Activated T-cell treated with anti-CD3 and anti-CD28 coated beads for 1 hour (primary cell): ENCODE data around the gene BTD.

ENCODE experiments used
- DNase-seq: peaks from one replicate; pipeline ENCODE4 v3.0.0-alpha.2; 2020; ENCODE audit warnings: low read depth

BTD gene

DNA sequence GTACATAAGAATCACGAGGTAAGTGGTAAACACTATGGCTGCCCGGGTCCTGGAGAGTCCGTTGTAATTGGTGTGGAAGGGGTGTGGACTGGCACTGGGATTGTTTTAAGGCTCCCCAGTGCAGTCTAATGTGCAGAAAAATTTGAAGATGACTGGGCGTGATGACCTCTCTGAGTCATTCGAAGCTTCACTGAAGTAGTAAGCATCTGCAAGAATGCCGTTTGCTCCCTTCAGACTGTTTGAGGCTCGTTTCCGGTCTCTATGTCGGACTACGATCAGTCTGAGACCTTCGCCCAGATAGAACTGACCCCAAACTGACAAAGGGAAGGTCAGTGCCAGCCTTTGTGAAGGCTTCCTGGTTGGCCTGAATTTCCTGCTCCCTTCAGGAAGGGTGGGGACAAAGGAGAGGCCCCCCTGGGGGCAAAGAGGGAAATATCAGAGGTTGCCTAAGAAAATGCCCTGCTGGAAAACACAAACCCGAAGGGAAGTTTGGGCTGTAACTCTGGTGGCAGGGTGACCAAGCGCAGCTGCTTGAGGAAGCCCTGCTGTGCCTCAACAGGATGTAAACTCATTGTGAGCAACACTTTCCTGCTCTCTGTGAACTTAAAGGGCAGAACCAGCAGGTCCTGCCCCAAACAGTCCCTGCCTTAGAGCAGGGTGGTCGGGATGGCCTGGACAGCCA is 34.6 kb downstream of the BTD start:
- DNase-seq, result no peak

DNA sequence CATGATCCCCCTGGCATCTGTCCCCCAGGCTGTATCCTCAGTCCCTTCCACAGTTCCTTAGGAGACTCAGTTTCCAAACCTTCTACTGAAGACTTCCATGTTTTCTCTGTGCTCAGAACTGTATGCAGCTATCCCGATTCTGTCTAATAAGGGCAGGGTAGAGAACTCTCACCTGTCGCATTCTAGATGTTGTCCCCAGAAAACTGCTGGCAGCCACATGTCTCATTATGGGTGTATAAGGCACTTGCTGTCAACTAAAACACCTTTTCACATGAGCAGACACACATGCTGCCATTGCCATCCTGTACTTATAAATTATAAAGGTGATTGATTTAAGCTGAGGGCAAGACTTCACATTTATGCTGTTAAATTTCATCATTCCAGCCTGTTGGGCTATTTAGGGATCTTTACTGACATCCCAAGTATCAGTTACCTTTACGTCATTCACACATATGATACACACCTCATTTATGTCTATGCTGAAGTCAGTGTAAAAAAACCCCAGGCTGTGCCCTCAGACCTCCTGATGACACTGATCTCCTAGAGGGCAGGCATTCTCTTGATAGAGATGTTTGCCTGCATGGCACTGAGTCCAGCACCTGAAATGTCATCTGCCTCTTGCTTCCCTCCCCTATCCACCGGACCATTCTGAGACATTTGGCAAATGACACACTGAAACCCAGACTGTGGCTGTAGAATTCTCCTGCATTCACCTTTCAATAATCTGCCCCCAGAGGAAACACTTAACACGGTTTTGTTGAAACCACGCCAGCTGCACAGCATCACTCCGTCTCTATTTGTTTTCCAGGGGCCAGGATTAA is 35.8 kb downstream of the BTD start:
- no peak for DNase-seq

DNA sequence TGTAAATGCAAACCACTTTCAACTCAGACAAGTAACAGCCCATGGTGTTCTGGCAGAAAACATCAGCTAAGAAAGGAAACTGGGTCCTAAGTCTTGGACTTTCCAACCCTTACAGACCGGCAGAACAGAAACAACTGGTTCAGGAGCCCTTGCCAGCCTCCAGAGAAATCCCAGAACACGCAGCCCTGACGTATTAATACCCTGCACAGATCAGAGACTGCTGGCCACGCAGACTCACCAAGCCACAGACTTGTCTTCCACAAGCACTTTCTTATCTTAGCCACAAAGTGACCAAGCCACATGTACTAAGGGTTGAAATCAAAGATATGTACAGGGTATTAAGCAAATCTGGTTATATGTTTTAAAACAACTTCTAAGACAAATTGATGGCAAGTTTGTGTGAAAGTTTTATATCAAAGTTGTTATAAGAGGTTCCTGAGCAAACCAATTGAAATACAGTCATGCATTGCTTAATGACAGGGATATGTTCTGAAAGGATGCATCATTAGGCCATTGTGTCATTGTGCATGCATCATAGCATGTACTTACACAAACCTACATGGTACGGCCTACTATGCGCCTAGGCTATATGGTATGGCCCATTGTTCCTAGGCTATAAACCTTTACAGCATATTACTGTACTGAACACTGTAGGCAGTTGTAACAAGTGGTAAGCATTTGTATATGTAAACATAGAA is 36.8 kb downstream of the BTD start:
- DNase-seq, result no peak

DNA sequence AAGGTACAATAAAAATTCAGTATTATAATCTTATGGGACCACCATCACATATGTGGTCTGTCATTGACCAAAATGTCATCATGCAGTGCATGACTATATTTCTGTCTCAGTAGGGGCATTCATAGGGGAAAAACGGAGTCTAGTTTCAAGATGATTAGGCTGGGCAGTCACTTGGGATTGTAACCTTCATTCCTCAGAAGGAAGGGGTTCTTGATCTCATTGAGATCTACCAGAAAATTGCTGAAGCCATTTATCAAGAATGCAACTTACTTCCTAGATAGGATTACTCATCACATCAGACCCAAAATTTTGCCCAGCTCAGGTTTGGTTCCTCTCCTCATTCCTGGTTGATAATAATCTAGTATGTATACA is 37.3 kb downstream of the BTD start:
- DNase-seq, result no peak

DNA sequence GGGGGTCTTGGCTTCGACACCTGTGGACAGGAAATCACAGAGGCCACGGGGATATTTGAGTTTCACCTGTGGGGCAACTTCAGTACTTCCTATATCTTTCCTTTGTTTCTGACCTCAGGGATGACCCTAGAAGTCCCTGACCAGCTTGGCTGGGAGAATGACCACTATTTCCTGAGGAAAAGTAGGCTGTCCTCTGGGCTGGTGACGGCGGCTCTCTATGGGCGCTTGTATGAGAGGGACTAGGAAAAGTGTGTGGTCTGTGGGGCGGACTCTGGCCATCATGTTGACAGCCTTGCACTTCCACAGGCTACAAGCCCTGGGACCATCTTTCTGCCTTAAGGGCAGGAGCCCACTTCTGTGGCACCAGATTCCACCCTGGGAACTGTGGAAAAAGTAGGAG is 43.7 kb downstream of the BTD start:
- DNase-seq, result no peak

DNA sequence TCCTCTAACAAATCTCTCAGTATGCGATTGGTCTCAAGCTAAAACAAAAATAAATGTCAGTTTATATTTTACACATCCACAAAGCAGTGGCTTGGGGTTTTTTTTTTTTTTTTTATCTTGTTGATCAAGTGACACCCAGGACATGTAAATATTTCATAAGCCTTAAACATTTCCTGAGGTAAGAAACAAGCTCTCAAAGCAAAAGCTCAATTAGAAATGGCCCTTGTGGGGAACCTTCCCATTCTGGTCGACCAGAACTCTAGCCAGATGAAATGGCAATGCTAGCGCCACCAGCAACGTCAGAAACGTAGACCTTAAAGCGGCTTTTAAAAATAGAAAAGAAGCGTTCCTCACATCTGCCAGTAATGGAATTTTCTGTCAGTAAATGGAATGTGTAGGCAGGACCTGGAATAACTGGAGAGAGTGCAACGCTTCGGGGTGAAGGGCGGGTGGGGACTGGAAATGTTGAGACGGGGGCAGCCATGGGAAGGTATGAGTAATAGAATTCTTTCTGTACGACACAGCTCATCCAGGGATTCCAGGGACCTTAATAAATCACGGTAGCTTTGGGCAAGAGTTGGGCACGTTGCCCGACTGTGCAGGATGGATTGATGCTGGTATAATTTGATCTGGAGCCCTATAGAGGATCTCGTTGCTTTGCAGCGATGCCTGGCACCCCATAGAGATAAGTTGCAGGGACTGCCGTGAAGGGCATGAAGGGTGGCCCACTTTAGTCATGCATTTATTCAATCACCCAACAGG is 44.4 kb downstream of the BTD start:
- DNase-seq, result no peak

DNA sequence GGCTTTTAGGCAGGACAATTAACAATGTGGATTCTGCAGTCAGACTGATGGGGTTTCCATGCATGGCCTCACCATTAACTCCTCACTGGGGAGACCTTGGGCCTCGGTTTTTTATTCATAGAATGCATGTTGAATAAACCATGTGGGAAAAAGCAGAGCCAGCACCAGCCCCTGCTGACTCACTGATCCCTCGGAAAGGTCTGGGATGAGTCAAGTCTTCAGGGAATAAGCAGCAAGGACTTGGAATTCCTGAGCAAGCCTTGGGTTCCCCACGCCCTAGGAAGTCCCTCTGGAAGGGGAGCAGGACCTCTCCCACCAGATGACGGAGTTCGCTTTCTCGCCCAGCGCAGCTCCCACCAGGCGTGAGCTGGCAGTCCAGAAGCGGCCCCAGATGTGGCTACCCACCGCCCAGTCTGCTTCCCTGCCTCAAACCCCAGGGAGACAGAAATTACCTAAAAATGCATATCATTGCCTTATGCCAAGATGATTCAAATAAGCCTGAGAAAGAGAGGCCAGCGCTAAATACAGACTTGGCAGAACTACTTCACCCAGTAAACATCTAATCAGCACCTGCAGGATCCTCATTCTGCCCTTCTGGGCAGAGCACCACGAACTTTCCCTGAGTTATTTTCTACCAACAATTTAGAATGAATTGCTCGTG is 45.4 kb downstream of the BTD start:
- no peak for DNase-seq

DNA sequence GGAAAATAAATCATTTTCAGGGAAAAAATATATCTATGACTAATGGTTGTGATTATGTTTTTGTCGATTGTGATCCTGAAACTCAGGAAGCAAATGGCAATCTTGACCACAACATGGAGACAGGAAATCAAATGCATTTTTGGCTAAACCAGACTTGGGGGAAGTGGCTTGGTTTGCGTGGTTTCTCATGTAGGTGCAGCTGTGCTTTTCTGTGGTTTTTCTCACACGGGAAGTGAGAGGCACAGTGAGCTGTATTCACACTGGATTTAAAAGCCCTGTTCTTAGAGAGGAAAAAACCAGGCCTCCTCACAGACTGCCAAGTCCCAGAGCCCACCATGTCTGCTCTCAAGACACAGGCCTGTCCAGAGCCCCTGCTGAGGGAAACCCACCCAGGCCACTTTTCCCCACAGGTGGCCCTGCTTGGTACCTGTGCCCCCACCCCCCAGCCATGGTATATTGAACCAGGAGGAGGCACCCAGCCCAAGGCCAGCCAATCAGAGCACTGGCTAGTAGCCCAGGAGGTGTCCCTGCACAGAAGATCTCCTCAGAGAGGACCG is 46.1 kb downstream of the BTD start:
- peak; percentile 16 for DNase-seq

DNA sequence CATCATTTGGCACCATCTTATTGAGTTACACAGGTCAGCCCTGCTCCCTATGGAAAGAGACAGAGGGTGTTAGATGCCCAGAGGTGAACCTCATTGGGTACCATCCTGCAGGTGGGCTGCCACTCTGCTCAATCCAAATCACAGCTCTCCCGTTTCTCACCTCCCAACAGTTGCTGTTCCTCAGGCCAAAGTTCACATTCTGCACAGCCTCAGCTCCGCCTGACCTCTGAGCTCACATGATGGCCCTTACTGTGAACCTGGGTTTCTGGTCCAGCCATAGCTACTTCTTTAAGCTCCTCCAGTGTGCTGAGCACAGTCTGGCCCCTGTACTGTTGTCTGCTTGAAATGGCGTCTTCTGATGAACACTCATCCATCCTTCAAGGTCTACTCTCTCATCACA is 47.8 kb downstream of the BTD start:
- no peak for DNase-seq

DNA sequence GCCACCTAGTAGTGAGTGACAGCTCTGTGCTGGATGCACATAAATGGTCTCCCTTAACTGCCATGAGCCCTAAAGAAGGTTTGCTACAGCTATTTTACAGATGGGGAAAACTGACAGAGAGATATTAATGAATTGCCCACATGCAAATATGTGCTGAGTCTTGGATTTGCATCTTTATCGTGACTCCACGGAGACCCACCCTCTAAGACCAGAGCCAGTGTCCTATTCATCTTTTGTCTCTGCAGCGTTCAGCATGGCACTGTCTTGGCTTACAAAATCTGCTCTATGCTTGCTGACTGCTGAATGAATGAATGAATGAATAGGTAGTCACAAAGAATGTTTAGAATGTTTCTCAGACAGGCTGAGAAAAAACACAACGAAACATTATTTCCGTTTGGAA is 48.3 kb downstream of the BTD start:
- DNase-seq, result no peak

DNA sequence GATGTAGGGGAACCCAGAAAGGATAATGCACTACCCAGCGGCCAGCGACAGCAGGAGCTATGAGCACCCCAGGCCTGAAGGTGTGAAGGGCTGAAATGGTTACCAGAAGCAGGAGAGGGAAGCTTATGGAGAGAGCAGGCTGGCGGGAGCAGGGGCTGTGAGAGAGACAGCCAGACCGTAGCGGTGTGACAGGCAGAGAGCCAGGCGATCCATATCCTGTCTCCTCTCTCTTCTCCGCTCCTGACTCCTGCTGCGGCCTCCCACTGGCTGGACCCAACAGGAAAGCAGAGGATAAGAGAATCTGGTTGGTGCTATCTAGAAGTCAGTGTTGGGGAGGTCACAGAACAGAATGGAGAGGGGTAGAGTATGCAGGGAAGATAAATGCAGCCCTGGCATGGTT is 49.9 kb downstream of the BTD start:
- no peak for DNase-seq

DNA sequence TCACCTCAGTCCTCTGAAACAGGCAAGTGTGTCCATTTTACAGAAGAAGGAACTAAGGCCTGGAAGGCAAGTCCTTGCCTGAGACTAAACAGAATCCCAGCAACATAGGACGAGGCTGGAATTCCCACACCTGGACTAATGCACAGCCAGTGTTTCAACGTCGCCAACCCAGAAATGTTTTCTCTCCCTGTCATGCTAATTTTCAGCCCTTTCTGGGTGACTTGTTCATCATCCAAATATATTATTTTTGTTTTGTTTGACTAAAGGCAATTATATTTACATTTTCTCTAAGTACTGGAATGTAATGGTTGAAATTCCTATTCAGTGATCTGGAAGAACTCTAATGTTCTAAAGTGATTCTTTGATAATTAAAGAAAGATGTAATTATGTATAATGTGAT is 51.8 kb downstream of the BTD start:
- no peak for DNase-seq

DNA sequence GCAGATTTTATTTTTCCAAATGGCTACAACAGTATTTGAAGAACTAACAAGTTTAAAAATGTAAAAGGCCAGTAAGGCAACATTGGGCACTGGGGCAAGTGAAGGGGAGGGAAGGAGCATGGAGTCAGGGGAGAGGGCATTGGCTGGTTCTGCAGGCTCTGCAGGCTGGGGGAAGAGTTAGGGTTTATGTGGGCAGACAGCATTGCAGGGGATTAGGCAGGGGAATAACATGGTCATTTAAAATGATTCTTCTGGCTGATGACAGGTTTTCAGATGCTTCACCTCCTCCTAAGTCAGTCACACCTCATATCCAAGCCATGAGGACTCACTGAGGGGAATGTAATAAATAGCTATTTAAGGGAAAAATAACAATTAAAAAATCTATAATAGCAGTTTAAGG is 52.6 kb downstream of the BTD start:
- DNase-seq, result no peak

DNA sequence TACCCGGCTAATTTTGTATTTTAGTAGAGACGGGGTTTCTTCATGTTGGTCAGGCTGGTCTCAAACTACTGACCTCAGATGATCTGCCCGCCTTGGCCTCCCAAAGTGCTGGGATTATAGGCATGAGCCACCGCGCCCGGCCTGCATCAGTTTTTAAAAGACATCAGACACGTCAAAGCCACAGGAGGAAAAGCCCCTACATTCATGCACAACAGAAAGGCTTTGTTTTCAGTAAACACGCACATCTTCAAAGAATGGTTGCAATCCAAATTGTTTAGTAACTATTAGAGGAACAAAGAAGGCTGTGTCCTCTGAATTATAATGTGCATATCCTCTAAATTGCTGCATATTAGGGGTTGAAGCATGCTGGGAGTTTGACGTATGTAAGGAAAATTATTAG is 53.3 kb downstream of the BTD start:
- no peak for DNase-seq

DNA sequence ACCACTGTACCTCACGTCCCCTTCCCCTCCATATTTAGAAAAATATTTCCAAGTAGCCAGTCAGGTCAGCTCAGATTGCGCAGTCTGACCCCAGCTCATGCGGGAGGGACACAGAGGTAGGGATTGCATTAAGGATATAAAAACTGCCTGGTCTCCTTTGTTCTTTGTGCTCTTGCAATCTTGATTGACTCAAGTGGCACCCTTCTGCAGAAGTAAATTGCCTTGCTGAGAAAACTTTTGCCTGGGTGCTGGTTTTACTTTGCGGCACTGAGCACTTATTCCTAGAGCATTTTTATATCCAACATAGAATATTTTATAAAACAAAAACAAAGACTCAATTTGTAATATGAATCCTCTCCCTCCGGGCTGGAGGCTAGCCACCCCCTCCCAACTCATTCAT is 54.8 kb downstream of the BTD start:
- no peak for DNase-seq

DNA sequence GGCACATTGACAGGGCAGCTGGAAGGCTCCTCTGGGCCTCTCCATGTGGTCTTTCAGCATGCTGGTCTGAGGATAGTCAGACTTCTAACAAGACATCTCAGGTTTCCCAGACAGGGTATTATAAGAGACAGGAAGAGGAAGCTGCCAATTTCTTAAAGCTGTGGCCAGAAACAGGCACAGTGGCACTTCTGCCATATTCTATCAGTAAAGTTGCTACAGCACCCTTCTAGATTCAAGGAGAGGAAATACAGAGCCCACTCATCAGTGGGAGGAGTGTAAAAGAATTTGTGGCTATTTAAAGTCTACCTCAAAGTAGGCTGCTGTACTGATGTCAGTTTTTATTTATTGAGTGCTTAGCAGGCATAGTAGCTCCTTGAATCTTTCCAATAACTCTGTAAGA is 55.5 kb downstream of the BTD start:
- DNase-seq, result no peak

DNA sequence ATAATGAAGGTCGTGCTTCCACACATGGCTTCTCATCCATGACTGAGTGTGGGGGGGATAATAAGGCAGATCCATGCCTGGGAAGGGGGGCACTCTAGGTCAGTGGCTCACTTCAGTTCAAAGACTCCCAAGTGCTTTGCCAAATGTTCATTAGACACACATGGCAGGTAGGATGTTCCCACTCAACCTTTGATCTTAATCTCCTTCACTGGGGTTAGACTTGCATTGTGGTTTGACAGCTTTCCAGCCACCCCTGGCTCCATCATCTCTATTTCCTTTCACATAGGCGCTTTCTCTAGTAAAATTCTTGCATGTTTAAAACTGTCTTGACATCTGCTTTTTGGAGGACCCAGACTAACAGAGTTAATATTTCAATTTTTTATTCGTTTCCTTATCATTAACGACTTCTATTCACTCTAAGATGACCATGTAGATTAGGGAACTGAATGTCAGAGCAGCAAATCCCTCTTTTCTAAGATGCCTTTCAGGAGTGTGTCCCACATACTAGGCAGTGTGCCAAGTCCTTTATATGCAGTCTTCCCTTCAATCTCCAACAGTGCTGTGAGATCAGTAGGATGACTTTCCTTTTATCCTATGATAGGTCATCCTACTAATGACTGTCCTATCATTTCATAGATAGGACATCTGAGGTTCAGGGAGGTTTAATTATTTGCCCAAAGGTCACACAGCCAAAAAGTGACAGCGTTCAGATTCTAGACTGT is 57.9 kb downstream of the BTD start:
- no peak for DNase-seq

DNA sequence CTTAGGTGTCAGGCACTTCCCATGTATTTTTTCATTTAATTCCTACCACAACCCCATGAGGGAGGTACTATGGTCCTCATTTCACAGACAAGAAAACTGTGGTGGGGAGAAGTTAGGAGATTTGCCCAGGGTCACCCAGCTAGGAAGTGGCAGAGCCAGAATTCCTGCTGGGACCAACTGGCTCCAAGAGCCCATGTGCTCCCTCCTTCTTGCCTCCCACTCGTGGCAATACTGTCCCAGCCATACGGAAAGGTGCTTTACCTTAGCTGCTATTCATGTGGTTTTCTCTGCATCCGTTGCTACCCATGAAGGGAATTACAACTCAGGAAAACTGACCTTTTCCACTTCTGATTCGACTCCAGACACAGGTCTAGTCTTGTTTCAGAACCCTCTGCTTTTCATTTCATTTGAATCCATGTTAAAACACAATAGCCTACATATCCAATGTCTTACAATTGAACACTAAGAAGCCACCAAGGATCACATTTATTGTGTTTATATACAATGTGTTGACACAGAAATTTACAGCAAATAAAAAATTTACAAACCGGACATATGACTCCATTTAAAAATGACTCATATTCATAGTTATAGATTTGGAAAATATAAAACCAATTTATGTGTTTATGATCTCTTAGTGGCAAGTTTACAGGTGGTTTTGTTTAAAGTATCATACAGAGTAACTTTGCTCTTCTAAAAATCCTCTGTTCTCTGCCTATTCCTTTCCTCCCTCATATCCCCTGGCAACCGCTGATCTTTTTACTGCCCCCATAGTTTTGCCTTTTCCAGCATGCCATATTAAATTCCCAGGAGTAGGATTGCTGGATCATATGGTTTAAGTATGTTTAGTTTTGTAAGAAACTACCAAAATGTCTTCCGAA is 58.8 kb downstream of the BTD start:
- no peak for DNase-seq

DNA sequence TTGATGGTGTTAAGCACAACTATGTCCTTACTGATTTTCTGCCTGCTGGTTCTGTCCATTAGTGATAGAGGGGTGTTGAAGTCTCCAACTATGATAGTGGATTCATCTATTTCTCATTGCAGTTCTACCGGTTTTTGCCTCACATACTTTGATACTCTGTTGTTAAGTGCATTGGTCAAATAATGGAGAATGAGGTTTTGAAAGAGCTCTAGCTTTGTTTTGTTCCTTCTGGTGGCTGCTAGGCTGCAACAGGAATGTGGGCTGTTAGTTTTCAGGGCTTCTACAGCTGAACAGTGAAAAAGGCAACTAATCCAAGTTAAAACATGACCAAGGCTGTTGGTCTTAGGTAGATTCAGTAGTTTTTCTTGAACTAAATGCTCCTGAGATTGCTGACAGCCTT is 62.6 kb downstream of the BTD start:
- no peak for DNase-seq
